GM19240 (cell line): Measurements from ENCODE around the gene ZNF41.
"Not testable (repeated sequence)": the region's sequence is repeated elsewhere in the genome, so short reads cannot be mapped to it uniquely, and the experiment has no call there.

ENCODE experiments used
- DNase-seq: peaks from one replicate; pipeline ENCODE4 v3.0.0; 2011; ENCODE audit warnings: low spot score; ENCODE audit not compliant: insufficient read length

The ZNF41 gene

DNA sequence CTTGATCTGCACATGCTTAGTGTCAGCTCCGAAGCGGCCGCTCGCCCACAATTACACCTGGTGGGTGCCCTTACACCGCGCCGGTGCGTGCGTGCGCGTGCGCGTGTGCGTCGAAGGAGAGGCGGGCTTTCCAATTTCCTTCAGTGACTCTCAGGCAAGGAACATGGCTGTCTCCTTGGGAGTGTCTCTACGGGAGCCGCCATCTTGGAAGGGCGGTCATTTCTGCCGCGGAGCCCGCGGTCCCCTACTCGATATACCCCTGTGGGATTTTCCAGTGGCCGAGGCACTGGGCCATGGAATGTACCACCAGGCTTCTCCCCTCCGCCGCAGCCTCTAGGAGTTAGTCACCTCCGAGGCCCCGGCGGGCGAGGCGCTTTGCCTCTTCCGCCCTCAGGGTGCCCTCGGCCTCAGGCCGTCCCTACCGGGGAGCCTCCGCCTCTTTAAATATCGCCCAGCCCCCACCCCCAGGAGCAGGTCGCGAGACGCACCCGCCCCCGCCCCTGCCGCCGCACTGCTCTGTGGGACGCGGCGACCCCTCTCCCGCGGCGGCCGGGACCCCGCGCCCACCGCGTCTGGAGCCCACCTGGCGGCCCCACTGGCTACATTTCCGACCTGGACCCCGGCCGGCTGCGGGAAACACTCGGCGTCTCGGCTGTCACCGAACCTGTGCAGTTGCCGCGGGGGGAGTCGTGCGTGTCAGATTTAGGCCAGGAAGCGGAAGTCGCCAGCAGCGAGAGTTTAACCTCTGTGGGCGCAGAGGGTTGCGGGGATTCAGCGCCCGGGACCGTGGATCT lies at the start of gene ZNF41:
Gene ZNF41, minus strand, starts transcription at position 711 of the 794 bp plus-strand sequence. CDS start 15,741 bp downstream, outside the sequence.
- peak; percentile 53 for DNase-seq

DNA sequence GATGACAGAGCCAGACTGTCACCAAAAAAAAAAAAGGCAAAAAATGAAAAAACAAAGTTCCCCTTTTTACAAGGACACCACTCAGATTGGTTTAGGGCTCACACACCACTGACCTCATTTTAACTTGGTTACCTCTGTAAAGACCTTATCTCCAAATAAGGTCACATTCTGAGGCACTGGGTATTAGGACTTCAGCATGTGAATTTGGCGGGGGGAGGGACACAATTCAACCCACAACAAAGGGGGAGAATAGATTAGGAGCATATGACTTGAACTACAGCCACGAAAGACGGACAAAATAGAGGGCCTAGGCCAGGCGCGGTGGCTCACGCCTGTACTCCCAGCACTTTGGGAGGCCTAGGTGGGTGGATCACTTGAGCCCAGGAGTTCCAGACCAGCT lies 47.0 kb upstream of the ZNF41 start:
- no peak for DNase-seq

GRCh38 chrX:47529548-47529947 lies 46.5 kb upstream of the ZNF41 start:
- no peak for DNase-seq

DNA sequence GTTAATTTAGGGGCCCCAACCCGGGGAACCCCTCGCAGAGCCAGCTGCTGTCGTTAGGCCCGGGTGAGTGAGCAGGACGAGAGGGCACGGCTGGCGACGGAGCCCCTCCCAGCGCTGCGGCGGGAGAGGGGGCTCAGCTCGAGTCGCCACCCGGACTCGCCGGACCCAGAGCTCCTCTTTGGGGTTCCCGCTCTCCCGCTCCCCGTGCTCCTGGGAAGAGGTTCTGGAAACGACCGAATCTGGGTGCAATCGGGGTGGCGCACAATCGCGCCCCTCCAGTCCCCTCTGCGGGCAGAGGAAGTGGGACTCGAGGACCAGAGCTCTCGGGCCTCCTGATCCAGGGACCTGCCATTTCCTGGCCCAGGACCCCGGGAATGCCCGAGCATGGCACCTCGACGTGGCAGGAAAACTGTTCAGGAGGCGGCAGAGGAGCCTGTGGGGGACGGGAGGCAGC lies 40.7 kb upstream of the ZNF41 start:
- no peak for DNase-seq

- DNase-seq = peak; percentile 40
These were observed 40.3 kb upstream of the ZNF41 start for GRCh38 chrX:47523297-47523696.

DNA sequence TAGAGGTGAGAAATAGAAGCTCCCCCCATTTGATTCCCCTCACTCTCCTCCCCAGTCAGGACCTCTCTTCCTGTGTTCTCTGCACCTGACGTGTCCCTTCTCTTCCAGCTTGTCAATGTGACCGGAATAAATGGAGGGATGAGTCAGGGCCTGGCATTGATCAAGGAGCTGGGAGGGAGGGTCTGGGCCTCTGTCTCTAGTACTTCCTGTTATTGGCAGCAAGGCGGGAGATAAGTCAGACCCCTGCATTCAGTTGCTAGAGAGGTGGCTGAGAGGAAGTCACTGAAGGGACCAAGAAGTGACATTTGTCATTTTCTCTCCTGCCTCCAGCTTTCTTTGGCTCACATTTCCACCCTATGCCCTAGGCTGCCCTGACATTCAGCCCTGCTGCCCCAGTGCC lies 35.1 kb upstream of the ZNF41 start:
- DNase-seq = no peak

DNA sequence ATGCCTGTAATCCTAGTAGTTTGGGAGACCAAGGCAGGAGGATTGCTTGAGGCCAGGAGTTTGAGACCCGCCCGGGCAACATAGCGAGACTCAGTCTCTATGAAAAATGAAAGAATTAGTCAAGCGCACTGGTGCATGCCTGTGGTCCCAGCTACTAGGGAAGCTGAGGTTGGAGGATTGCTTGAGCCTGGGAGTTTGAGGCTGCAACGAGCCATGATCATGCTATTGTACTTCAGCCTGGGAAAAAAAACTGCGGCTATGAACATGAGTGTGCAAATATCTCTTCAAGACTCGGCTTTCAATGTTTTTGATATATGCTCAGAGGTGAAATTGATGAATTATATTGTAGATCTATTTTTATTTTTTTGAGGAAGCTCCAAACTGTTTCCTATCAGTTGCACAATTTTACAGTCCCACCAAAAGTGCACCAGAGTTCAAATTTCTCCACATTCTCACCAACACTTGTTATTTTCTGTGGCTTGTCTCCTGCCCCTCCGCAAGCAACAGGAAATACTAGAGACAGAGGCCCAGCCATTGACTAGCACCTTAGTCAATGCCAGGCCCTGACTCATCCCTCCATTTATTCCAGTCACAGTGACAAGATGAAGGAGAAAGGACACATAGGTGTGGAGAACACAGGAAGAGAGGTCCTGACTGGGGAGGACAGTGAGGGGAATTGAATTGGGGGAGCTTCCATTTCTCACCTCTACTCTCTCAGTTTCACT lies 33.1 kb upstream of the ZNF41 start:
- DNase-seq = no peak

GRCh38 chrX:47514533-47515235 lies 31.7 kb upstream of the ZNF41 start:
- DNase-seq = no peak

DNA sequence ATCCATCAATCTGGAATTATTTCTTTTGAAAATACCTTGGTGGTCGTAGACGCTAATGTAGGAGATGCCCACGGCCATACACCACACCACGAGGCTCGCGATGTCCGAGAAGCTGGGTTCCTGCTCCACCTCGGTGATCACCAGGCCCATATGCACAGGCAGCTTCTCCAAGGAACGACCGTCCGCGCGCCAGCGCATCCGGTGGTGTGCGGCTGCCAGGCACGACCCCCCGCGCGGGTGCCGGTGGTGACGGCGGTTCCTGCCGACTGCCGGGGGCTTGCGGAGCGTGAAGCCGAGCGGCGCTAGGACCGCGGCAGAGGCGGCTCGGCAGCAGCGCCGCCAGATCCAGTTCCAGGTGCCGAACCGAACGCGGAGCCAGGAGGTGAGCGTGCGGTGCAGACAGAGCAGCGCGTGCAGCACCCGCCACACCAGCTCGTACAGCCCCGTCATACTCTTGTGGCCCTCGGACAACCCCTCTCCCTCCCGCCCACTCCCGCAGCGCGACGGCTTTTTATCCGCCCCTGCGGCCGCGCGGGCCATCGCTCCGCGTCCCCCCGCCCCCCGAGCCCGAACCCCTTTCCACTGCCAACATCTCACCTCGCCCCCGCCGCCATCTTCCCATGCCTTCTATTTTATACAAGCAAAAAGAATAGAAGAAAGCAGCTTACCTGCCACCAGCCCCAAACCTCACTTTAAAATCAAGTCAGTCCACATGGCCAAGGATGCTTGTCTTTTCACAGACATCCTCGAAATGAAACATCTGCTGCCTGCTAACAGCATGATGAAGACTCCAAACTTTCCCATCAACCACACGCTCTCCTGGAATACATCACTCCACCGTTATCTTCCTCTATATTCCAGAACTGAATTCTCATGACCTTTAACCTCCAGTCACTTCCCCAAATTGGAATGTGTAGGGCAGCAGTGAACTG lies 30.3 kb upstream of the ZNF41 start:
- not testable (repeated sequence) for DNase-seq

DNA sequence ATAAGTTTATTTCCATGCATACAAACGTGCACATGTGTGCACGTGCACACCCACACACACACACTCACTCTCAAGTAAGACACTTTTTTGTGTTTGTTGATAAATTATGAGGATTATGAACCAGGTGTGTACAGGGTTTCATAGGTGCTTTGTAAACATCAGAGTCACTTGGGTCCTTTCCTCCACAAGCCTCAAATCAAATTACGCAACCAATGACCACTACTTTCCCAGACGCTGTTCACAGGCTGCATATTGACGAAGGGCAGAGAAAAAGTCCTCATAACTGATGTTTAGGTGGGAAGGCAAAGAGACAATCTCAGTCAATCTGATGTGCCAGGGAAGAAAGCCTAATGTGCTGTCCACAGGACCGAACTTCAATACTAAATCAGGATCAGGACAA lies 29.4 kb upstream of the ZNF41 start:
- not testable (repeated sequence) for DNase-seq

DNA sequence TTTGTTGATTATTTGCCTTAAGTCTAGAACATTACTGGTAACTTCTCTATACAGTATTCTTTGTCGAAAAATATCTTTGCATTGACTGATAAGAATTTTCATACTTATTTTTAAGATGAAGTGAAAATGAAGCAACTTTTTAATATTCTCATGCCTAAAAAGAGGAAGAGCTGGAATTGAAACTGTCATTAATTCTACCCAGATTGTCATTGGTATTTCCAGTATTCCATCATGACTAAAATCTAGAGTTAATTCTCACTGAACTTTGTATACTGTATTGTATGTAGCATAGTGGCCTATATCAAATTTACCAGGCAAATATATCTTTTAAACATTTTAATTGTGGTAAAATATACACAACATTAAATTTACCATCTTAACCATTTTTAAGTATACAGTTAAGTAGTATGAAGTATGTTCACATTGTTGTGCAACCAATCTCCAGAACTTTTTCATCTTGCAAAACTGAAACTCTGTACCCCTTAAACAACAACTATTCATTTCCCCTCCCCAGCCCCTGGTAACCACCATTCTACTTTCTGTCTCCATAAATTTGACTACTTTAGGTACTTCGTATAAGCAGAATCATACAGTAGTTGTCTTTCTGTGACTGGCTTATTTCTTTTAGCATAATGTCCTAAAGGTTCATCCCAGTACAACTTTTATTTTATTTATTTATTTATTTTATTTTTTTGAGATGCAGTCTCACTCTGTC lies 24.3 kb upstream of the ZNF41 start:
- DNase-seq = no peak

DNA sequence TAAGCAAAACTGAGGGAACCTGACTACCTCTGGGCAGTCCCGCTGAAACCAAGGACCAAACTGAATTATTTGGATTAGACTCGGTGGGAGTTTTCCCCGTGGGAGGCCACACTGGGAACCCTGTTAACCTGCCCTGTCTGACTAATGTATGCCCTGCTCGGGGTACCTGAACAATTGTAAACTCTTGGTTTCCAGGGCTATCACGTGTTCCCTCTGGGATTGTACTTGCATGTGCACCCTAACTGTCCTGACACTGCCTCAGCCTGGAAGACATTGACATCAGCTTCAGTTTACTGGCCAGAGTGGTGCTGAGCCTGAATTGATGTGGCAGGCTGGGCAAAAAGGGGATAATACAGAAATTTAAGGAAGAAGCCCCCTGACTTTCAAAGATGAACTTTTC lies 20.1 kb upstream of the ZNF41 start:
- DNase-seq = no peak

- DNase-seq = no peak
These were observed 19.5 kb upstream of the ZNF41 start for GRCh38 chrX:47502316-47503125.

DNA sequence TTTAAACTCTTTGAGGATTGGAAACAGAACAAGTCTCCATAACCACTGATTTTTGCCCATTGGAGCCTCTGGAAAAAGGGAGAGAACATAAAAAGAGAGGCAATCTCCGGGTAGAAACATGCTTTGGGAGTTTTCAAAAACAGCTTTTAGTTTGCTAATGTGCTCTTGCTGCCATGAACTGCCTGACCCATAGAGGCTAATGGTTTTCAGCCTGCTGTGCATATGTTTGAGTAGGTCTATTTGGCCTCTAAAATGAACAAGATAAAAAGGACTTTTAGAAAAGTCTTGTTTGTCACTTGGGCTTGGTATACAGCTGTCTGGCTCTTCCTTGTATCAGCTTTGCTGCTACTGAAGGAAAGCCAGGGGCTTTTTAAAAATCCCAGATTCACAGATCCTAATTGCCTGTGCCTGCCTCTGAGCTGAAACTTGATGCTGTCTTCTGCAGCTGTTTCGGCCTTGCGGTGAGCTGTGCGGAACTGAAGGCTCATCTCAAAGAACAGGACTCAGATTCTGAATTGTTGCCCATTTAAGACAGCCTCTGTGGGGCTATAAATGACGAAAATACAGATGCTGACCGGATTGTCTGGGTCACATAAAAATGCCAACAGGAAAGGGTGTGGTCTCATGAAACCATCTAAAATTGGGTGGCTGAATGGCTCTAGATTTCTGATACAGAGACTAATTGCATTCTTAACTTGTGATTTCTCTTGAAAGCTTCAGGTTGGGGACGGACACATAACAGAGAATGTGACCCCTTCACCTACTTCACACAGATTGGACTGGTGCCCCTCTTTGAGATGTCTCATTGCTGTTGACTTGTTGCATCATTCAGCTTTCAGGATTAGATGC lies 18.4 kb upstream of the ZNF41 start:
- no peak for DNase-seq

- no peak for DNase-seq
These were observed 17.5 kb upstream of the ZNF41 start for GRCh38 chrX:47500554-47500953.

- DNase-seq = no peak
These were observed 16.3 kb upstream of the ZNF41 start for GRCh38 chrX:47499293-47499692.

DNA sequence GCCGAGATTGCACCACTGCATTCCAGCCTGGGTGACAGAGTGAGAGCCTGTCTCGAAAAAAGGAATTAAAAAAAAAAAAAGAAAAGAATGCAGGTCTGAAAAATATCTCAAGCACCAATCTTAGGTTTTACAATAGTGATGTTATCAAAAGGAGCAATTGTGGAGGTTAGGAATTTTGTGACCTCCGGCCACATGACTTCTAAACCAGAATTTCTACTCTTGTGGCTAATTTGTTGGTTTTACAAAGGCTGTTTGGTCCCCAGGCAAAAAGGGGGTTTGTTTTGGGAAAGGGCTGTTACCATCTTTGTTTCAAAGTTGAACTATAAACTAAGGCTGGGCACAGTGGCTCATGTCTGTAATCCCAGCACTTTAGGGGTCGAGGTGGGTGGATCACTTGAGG lies 15.4 kb upstream of the ZNF41 start:
- DNase-seq = no peak

- DNase-seq = no peak
These were observed 14.4 kb upstream of the ZNF41 start for GRCh38 chrX:47497271-47497888.
